HL-60 (cell line): Measurements from ENCODE around the gene IQSEC3.

ENCODE experiments used
- DNase-seq, 2 experiments: peaks; one replicate each; pipeline ENCODE4 v3.0.0-alpha.2; 2010 to 2020; ENCODE audit warnings: low read depth in 1 of 2, low spot score in 1 of 2
- H3K27ac ChIP-seq: fragments of 250-450 bp; sonication (Bioruptor Pico); replicated peaks from 2 replicates; pipeline ENCODE4 v1.5.1; 2020; ENCODE audit warnings: mild to moderate bottlenecking, moderate library complexity
- H3K27me3 ChIP-seq: fragments of 250-450 bp; sonication (Bioruptor Pico); 2 replicates; pipeline ENCODE4 v1.5.1; 2021; ENCODE audit warnings: mild to moderate bottlenecking, moderate library complexity; ENCODE audit not compliant: insufficient read depth, poor library complexity, severe bottlenecking
- H3K4me3 ChIP-seq: replicated peaks from 2 replicates; pipeline ENCODE4 v1.5.1; 2011; ENCODE audit warnings: mild to moderate bottlenecking, control low read depth, low read length; ENCODE audit not compliant: insufficient read depth
- GABPA ChIP-seq: IDR thresholded peaks from 2 replicates; pipeline ENCODE4 v1.6.1; 2012; ENCODE audit warnings: low read depth
- POLR2AphosphoS5 ChIP-seq: IDR thresholded peaks from 2 replicates; pipeline ENCODE4 v1.6.1; 2012; ENCODE audit warnings: low read depth
- SPI1 ChIP-seq: IDR thresholded peaks from 2 replicates; pipeline ENCODE4 v1.6.1; 2012; ENCODE audit warnings: low read depth, mild to moderate bottlenecking, borderline replicate concordance
- TF ChIP-seq, protein P1 (sequence below): IDR thresholded peaks from 2 replicates; pipeline ENCODE4 v1.6.1; 2012; ENCODE audit warnings: low read depth; ENCODE audit not compliant: insufficient replicate concordance
- TF ChIP-seq, protein P2 (sequence below): IDR thresholded peaks from one replicate; pipeline ENCODE4 v1.5.1; 2011; ENCODE audit warnings: low read length, control low read depth, inconsistent platforms; ENCODE audit not compliant: insufficient read depth

IQSEC3 gene

DNA sequence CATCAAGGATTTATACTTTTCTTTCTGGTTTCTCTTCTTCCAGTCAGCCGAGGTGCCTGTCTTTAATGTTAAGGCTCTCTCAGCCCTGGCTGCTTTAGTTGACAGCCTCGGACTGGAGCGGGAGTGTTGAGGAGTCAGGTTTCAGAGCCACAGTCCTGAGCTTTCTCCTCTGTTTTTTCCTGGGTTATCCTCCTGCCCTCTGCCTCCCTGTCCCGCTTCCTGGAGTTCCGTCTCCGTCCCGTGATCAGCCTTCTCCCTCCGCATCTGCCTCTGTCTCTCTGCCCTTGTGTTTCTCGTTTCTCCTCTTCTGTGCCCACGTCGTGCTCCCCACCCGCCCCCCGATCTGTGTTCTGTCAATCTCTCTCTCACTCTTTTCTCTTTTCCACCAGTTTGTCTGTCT is 33.0 kb downstream of the IQSEC3 start:
- DNase-seq, result no peak
- no peak overlapping the region for H3K4me3 ChIP-seq
- TF ChIP-seq, protein P1, sequence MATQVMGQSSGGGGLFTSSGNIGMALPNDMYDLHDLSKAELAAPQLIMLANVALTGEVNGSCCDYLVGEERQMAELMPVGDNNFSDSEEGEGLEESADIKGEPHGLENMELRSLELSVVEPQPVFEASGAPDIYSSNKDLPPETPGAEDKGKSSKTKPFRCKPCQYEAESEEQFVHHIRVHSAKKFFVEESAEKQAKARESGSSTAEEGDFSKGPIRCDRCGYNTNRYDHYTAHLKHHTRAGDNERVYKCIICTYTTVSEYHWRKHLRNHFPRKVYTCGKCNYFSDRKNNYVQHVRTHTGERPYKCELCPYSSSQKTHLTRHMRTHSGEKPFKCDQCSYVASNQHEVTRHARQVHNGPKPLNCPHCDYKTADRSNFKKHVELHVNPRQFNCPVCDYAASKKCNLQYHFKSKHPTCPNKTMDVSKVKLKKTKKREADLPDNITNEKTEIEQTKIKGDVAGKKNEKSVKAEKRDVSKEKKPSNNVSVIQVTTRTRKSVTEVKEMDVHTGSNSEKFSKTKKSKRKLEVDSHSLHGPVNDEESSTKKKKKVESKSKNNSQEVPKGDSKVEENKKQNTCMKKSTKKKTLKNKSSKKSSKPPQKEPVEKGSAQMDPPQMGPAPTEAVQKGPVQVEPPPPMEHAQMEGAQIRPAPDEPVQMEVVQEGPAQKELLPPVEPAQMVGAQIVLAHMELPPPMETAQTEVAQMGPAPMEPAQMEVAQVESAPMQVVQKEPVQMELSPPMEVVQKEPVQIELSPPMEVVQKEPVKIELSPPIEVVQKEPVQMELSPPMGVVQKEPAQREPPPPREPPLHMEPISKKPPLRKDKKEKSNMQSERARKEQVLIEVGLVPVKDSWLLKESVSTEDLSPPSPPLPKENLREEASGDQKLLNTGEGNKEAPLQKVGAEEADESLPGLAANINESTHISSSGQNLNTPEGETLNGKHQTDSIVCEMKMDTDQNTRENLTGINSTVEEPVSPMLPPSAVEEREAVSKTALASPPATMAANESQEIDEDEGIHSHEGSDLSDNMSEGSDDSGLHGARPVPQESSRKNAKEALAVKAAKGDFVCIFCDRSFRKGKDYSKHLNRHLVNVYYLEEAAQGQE, result no peak
- TF ChIP-seq SPI1 (no peak), GABPA (no peak)
- TF ChIP-seq, protein P2, sequence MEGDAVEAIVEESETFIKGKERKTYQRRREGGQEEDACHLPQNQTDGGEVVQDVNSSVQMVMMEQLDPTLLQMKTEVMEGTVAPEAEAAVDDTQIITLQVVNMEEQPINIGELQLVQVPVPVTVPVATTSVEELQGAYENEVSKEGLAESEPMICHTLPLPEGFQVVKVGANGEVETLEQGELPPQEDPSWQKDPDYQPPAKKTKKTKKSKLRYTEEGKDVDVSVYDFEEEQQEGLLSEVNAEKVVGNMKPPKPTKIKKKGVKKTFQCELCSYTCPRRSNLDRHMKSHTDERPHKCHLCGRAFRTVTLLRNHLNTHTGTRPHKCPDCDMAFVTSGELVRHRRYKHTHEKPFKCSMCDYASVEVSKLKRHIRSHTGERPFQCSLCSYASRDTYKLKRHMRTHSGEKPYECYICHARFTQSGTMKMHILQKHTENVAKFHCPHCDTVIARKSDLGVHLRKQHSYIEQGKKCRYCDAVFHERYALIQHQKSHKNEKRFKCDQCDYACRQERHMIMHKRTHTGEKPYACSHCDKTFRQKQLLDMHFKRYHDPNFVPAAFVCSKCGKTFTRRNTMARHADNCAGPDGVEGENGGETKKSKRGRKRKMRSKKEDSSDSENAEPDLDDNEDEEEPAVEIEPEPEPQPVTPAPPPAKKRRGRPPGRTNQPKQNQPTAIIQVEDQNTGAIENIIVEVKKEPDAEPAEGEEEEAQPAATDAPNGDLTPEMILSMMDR, result no peak
- H3K27ac ChIP-seq, result no peak overlapping the region
- H3K27me3 ChIP-seq, result no peaks in the 10 kb centered on the region

DNA sequence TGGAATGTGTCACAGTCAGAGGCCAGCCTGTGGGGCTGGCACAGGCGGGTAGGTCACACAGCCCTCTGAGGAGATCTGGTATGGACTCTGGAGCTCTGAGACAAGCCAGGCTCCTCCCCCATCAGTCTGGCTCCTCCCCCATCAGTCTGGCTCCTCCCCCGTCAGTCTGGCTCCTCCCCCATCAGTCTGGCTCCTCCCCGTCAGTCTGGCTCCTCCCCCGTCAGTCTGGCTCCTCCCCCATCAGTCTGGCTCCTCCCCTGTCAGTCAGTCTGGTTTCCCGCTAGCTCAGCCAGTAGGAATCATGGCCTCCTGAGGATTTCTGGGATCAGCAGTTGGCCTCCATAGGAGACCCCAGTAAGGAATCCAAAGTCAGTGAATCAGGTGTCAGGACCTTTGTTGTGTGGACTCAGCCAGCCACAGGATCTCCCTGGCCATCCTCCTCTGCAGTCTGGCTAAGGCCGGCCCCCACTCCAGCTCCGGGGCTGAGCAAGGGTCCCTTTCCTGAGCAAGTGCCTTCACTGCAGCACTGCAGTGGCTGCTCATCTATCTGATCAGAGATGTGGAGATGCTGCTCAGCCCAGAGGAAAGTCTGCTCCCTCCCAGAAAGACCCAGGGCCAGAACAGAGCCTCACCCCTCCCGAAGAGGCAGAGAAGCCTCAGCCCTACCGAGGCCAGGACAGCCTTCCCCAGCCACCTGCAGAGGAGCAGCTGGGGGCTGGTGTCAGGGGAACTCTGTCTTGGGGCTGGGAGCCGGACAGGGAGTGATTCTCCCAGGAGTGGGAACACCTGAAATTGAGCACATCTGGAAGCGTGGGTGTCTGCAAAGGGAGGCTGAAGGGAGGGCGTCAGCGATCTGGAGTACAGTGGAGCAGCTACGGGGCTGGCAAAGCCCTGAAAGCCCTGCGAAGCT is 35.7 kb downstream of the IQSEC3 start:
- Histone ChIP-seq H3K4me3 (no peak overlapping the region), H3K27me3 (no peaks in the 10 kb centered on the region), H3K27ac (no peak overlapping the region)
- TF ChIP-seq POLR2AphosphoS5 (no peak), GABPA (no peak), SPI1 (no peak)
- TF ChIP-seq, protein P2, result no peak
- TF ChIP-seq, protein P1, result no peak
- DNase-seq, result no peak

DNA sequence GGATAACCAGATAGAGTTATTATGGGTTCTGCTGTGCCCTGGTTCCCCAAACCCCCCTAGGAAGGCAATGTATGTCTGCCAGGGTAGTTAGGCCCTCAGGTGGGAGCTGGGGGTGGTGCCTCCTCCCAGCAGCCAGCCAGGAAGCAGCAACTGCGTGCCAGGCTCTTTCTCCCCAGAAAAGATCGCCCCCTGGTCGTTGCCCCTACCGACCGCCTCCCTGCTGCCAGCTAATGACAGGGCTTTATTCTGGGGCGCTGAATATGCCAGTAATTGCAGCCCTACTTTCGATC is 36.3 kb downstream of the IQSEC3 start:
- no peak overlapping the region for H3K27ac ChIP-seq
- no peak overlapping the region for H3K4me3 ChIP-seq
- DNase-seq, result no peak
- H3K27me3 ChIP-seq, result no peaks in the 10 kb centered on the region
- no peak for TF ChIP-seq GABPA
- TF ChIP-seq POLR2AphosphoS5, result no peak
- TF ChIP-seq, protein P2, result no peak
- TF ChIP-seq, protein P1, result no peak
- no peak for TF ChIP-seq SPI1
